K562 (cell line): Measurements from ENCODE around the gene IGF2R. TPM values are rescaled to one million over a fixed set of nuclear protein-coding genes. Genes with fewer than 3 reads are reported as not detected.

Source experiments
- ATAC-seq: fragments of 200-7000 bp; cut with Tn5 transposase; 3 replicates; pipeline ENCODE4 v1.9.1; 2020; ENCODE audit warnings: moderate library complexity
- BruUV-seq: library from RNA; stranded (reverse); fragments of 400-500 nt; replicated peaks from 2 replicates; lab custom pipeline; 2021; lab: Mats Ljungman, UMichigan
- CTCF ChIA-PET: fragments of 300-600 bp; formaldehyde crosslinking; extraction: SDS; loops from one replicate; lab custom pipeline; 2021; ENCODE audit warnings: low intra/inter-chr PET ratio; lab: Yijun Ruan, JAX
- POLR2A ChIA-PET: fragments of 300-600, 350-650 bp; sonication (Branson Sonifier 250); formaldehyde crosslinking; extraction: SDS; loops from one replicate; lab custom pipeline; 2021; ENCODE audit warnings: antibody characterized with exemption, inconsistent platforms; lab: Yijun Ruan, JAX
- DNase-seq, 4 experiments: peaks; one replicate each; pipeline versions ENCODE4 v3.0.0 to v3.0.0-alpha.2; 2011 to 2018; ENCODE audit warnings: low spot score in 3 of 4, mixed read lengths in 3 of 4; ENCODE audit errors: extremely low read depth in 1 of 4
- FAIRE-seq: peaks from 2 replicates; lab custom pipeline; 2011; peaks lifted over from hg19 to GRCh38; lab: Jason Lieb, UNC
- H2AFZ ChIP-seq: 2 replicates; pipeline ENCODE4 v1.6.0; 2011; ENCODE audit warnings: low read depth, low read length, control low read depth, inconsistent platforms
- H3K27ac ChIP-seq: fragments of 200-600 bp; 3 replicates; pipeline ENCODE4 v1.8.0; 2011; ENCODE audit warnings: low read depth, mild to moderate bottlenecking, control low read depth, inconsistent platforms, low read length, moderate library complexity, mixed read lengths; ENCODE audit errors: extremely low read depth
- H3K27me3 ChIP-seq, 2 experiments: fragments of 300-600 bp in 1 of 2; 2 replicates in 1 of 2; 3 replicates in 1 of 2; pipeline versions ENCODE4 v1.6.0 to v1.8.0; 2011; ENCODE audit warnings: inconsistent platforms in 2 of 2, low read length in 2 of 2, mild to moderate bottlenecking in 1 of 2, mixed read lengths in 1 of 2, moderate library complexity in 1 of 2; ENCODE audit not compliant: control insufficient read depth in 2 of 2, insufficient read depth in 2 of 2
- H3K36me3 ChIP-seq: fragments of 300-600 bp; 3 replicates; pipeline ENCODE4 v1.8.0; 2011; ENCODE audit warnings: mild to moderate bottlenecking, low read length, inconsistent platforms; ENCODE audit not compliant: control insufficient read depth, insufficient read depth
- H3K4me1 ChIP-seq, 2 experiments: fragments of 200-600 bp in 1 of 2; replicated peaks in 1 of 2; 2 replicates in 1 of 2; 3 replicates in 1 of 2; pipeline versions ENCODE4 v1.5.1 to v1.8.0; 2011; ENCODE audit warnings: inconsistent platforms in 2 of 2, low read length in 2 of 2, mild to moderate bottlenecking in 1 of 2, mixed read lengths in 1 of 2, moderate library complexity in 1 of 2; ENCODE audit not compliant: control insufficient read depth in 2 of 2, insufficient read depth in 2 of 2
- H3K4me2 ChIP-seq: 2 replicates; pipeline ENCODE4 v1.6.1; 2011; ENCODE audit warnings: low read length, control low read depth, inconsistent platforms, mixed read lengths; ENCODE audit not compliant: insufficient read depth
- H3K4me3 ChIP-seq: fragments of 200-600 bp; sonication (generic), shearing (Covaris generic); 2 replicates; pipeline ENCODE4 v1.5.1; 2016; ENCODE audit warnings: control low read depth, inconsistent platforms
- H3K79me2 ChIP-seq: fragments of 200-600 bp; 3 replicates; pipeline ENCODE4 v1.8.0; 2011; ENCODE audit warnings: low read length, inconsistent platforms; ENCODE audit not compliant: control insufficient read depth, insufficient read depth
- H3K9ac ChIP-seq, 2 experiments: 2 replicates each; pipeline versions ENCODE4 v1.6.0 to v1.6.1; 2011; ENCODE audit warnings: low read depth in 2 of 2, low read length in 2 of 2, control low read depth in 1 of 2, inconsistent platforms in 1 of 2, mild to moderate bottlenecking in 1 of 2, mixed read lengths in 1 of 2; ENCODE audit not compliant: insufficient read depth in 1 of 2
- H3K9me1 ChIP-seq: one replicate; pipeline ENCODE4 v1.6.0; 2011; ENCODE audit warnings: inconsistent platforms, mild to moderate bottlenecking, low read length, moderate library complexity; ENCODE audit not compliant: control insufficient read depth, insufficient read depth
- H3K9me3 ChIP-seq: replicated peaks from 2 replicates; pipeline ENCODE4 v1.5.1; 2011; ENCODE audit warnings: low read depth, low read length, inconsistent platforms; ENCODE audit not compliant: control insufficient read depth, insufficient read depth
- H4K20me1 ChIP-seq: replicated peaks from 2 replicates; pipeline ENCODE4 v1.6.1; 2011; ENCODE audit warnings: low read length, inconsistent platforms, mixed read lengths; ENCODE audit not compliant: control insufficient read depth, insufficient read depth
- BACH1 ChIP-seq: fragments of 200-800 bp; sonication (Bioruptor generic); IDR thresholded peaks from 2 replicates; pipeline ENCODE4 v1.6.1; 2016; ENCODE audit warnings: missing genetic modification characterization, missing compliant biosample characterization
- CHCHD3 ChIP-seq: fragments of 250-450 bp; sonication (Bioruptor Pico); IDR thresholded peaks from 2 replicates; pipeline ENCODE4 v2.1.2; 2022; ENCODE audit warnings: mild to moderate bottlenecking
- CSDE1 ChIP-seq, 2 experiments: fragments of 450-650 bp; IDR thresholded peaks; 2 replicates each; pipeline ENCODE4 v1.6.1; 2016; ENCODE audit warnings: mild to moderate bottlenecking in 1 of 2
- FOS ChIP-seq: IDR thresholded peaks from 3 replicates; pipeline ENCODE4 v1.6.1; 2011; ENCODE audit not compliant: insufficient read length; ENCODE audit errors: extremely low read depth
- MAFG ChIP-seq: fragments of 450-650 bp; conservative IDR thresholded peaks from 2 replicates; pipeline ENCODE4 v1.6.1; 2016; ENCODE audit warnings: missing genetic modification characterization, missing compliant biosample characterization
- MED1 ChIP-seq: sonication (generic); formaldehyde crosslinking; IDR thresholded peaks from 2 replicates; pipeline ENCODE4 v1.8.1; 2023; ENCODE audit warnings: missing genetic modification reagents, borderline replicate concordance
- NUFIP1 ChIP-seq: fragments of 450-650 bp; IDR thresholded peaks from 2 replicates; pipeline ENCODE4 v1.6.1; 2018; ENCODE audit not compliant: partially characterized antibody
- POLR2G ChIP-seq: fragments of 200-400 bp; formaldehyde crosslinking; IDR thresholded peaks from 2 replicates; pipeline ENCODE4 v1.6.1; 2017; ENCODE audit warnings: low read depth, mild to moderate bottlenecking, antibody characterized with exemption, low read length, moderate library complexity
- TEAD1 ChIP-seq, 2 experiments: fragments of 450-650 bp in 1 of 2; sonication (generic) in 1 of 2; formaldehyde crosslinking; IDR thresholded peaks; 2 replicates each; pipeline versions ENCODE4 v1.4.0 to v1.8.0; 2020 to 2022; ENCODE audit warnings: mild to moderate bottlenecking in 2 of 2, missing genetic modification reagents in 1 of 2
- U2AF1 ChIP-seq: fragments of 200-400 bp; formaldehyde crosslinking; optimal IDR thresholded peaks from 2 replicates; pipeline ENCODE3; 2017; ENCODE audit warnings: mild to moderate bottlenecking, low read depth, low read length, moderate library complexity
- U2AF2 ChIP-seq: fragments of 200-400 bp; formaldehyde crosslinking; optimal IDR thresholded peaks from 2 replicates; pipeline ENCODE3; 2017; ENCODE audit warnings: low read depth, mild to moderate bottlenecking, low read length
- ZNF174 ChIP-seq: fragments of 250-450 bp; sonication (Bioruptor Pico); IDR thresholded peaks from 2 replicates; pipeline ENCODE4 v1.4.0; 2020; ENCODE audit warnings: mild to moderate bottlenecking
- ZNF24 ChIP-seq: fragments of 450-650 bp; IDR thresholded peaks from 2 replicates; pipeline ENCODE4 v1.6.1; 2016
- ZNF584 ChIP-seq: fragments of 200-800 bp; sonication (Bioruptor generic); IDR thresholded peaks from 2 replicates; pipeline ENCODE4 v1.6.1; 2016; ENCODE audit warnings: low read depth, mild to moderate bottlenecking, missing genetic modification characterization, missing compliant biosample characterization
- WGBS: fragments of 100-300 bp; shearing (Covaris generic); methylation state at CpG from one replicate; pipeline ENCODE4 v1.1.6; 2016; ENCODE audit warnings: low coverage, mixed read lengths; ENCODE audit not compliant: insufficient coverage; ENCODE audit errors: missing lambda C conversion rate; 5-methylcytosine and 5-hydroxymethylcytosine counted together
- in situ Hi-C: fragments of 300-500 bp; cut with MboI; formaldehyde crosslinking; loops from 4 replicates; pipeline ENCODE4 v1.15.0; 2018; ENCODE audit warnings: inconsistent platforms, mixed read lengths
- intact Hi-C: fragments of 100-400 bp; cut with micrococcal nuclease; formaldehyde crosslinking; loops from 2 replicates; pipeline ENCODE4 v1.14.2; 2022
- polyA plus RNA-seq, 8 experiments: library from polyadenylated mRNA; depleted of rRNA in 4 of 8; stranded (reverse) in 5 of 8; unstranded in 3 of 8; fragments of >200 nt; fragmentation: Nextera tagmentation in 2 of 8; fragmentation: Illumina TruSeq in 1 of 8; extraction: Ambion mirVana in 2 of 8; extraction: Trizol in 1 of 8; gene quantifications; 2 replicates each; pipeline versions ENCODE4 v1.2.1 to v1.2.3, GENCODE V29; 2011 to 2014; ENCODE audit warnings: inconsistent platforms in 1 of 8, missing spikeins in 1 of 8
- total RNA-seq, 7 experiments: library from RNA; depleted of rRNA in 6 of 7; stranded (reverse); fragments of >200 nt in 6 of 7; fragmentation: Illumina TruSeq in 2 of 7; extraction: Trizol in 2 of 7; gene quantifications; 2 replicates each; pipeline versions ENCODE4 v1.2.1 to v1.2.3, GENCODE V29; 2011 to 2021; ENCODE audit warnings: low replicate concordance in 1 of 7
- TF ChIP-seq, protein P1 (sequence below): fragments of 250-450 bp; sonication (Bioruptor Pico); IDR thresholded peaks from 2 replicates; pipeline ENCODE4 v1.5.0; 2021

Gene IGF2R
- total and polyA plus RNA-seq, 9 of the 15 experiments (the other 6 are each of a cell fraction or from before 2014, with no cell fraction given), result 3.5 to 92.3 (median 34.5) TPM

DNA sequence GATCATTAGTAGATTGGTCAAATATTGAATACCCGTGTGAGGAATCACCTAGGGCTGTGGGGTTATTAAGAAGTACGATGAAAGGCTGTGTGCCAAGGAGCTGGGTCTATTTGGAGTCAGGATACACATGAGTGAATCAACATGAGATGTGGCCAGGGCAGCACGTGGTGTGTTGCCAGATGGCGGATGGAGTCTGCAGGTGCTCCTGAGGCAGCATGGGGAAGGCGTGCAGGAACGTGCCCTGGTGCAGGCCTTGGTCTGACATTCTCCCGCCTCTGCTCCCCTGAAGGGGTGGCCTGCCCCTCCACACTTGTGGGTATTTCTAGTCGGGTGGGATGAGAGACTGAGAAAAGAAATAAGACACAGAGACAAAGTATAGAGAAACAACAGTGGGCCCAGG is 113.7 kb downstream of the IGF2R start (continued):
- TF ChIP-seq MED1 (CRISPR knock-in tag), result no peak

- peaks cover 4% of the 10 kb centered on the region; the same call in 1 of the 2 replicates for H4K20me1 ChIP-seq
- no peaks in the 10 kb centered on the region for H3K79me2 ChIP-seq
- no peak overlapping the region for H3K9ac ChIP-seq
- H3K4me2 ChIP-seq, result no peak overlapping the region
- DNase-seq, result no peak
- no peak overlapping the region for H3K4me3 ChIP-seq
- no peak for FAIRE-seq
- H3K4me1 ChIP-seq, result no peaks in the 10 kb centered on the region
- intact Hi-C loops, result no loop called here
- H3K9me1 ChIP-seq, result no peaks in the 10 kb centered on the region
- 92% methylated on average over 18 of the region's 18 CpGs for WGBS
- H3K27ac ChIP-seq, result no peak overlapping the region
- BruUV-seq, result no TSS peak
- ATAC-seq, result no peak
- in situ Hi-C loops, result no loop called here
- POLR2A ChIA-PET, result no interaction called here
- CTCF ChIA-PET, result no interaction called here
- no peaks in the 10 kb centered on the region for H3K27me3 ChIP-seq
- H3K9me3 ChIP-seq, result no peaks in the 10 kb centered on the region
- H3K36me3 ChIP-seq, result peaks cover 94% of the 10 kb centered on the region
- no peak overlapping the region for H2AFZ ChIP-seq
- TF ChIP-seq NUFIP1 (no peak), ZNF24 (no peak), POLR2G (peak; percentile 18; the same call in 1 of the 2 replicates)
Observed at GRCh38 chr6:160084198-160084776, 115.4 kb downstream of the IGF2R start.

DNA sequence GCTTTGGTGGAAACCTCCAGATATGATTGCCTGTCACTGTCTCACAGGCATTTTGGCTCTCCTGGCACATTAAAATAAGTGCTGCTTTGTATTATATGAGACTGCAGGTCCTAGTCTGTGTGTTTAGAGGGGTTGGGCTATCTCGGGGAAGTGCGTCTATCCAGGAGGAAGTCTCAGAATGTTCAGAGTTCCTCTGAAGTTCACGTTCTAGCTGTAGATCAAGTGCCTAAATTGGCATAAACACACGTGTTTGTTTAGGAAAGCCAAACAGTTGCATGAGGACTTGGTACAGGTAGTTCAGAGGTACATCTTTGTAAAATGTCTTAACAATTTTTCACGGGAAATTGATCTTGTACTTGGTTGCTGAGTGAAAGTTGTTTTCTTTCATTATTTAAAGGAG is 116.3 kb downstream of the IGF2R start:
- H3K36me3 ChIP-seq, result peaks cover 94% of the 10 kb centered on the region
- no peaks in the 10 kb centered on the region for H3K9me1 ChIP-seq
- no peak overlapping the region for H3K4me3 ChIP-seq
- no peak for FAIRE-seq
- H2AFZ ChIP-seq, result no peak overlapping the region
- H3K4me2 ChIP-seq, result no peak overlapping the region
- intact Hi-C loops (loop anchor here (5.0 kb wide), 1 partner anchor 372 kb away; no protein-coding TSS in a partner anchor), in situ Hi-C loops (no loop called here)
- H3K9ac ChIP-seq, result no peak overlapping the region
- H4K20me1 ChIP-seq, result peaks cover 4% of the 10 kb centered on the region; the same call in 1 of the 2 replicates
- no peaks in the 10 kb centered on the region for H3K27me3 ChIP-seq
- H3K27ac ChIP-seq, result no peak overlapping the region
- POLR2A ChIA-PET, result no interaction called here
- WGBS, result 84% methylated on average over 5 of the region's 5 CpGs
- H3K79me2 ChIP-seq, result no peaks in the 10 kb centered on the region
- ATAC-seq, result no peak
- DNase-seq, result no peak
- H3K9me3 ChIP-seq, result no peaks in the 10 kb centered on the region
- CTCF ChIA-PET, result no interaction called here
- H3K4me1 ChIP-seq, result no peaks in the 10 kb centered on the region
- no TSS peak for BruUV-seq
- TF ChIP-seq MAFG (tag) (no peak), ZNF174 (CRISPR knock-in tag) (no peak), BACH1 (no peak), CHCHD3 (CRISPR knock-in tag) (no peak), CSDE1 (IDR thresholded peaks at IDR 0.05) (no peak), FOS (no peak), ZNF584 (CRISPR knock-in tag) (no peak), U2AF2 (no peak), TEAD1 (CRISPR knock-in tag; IDR thresholded peaks at IDR 0.05) (no peak), U2AF1 (no peak)
- TF ChIP-seq, protein P1, sequence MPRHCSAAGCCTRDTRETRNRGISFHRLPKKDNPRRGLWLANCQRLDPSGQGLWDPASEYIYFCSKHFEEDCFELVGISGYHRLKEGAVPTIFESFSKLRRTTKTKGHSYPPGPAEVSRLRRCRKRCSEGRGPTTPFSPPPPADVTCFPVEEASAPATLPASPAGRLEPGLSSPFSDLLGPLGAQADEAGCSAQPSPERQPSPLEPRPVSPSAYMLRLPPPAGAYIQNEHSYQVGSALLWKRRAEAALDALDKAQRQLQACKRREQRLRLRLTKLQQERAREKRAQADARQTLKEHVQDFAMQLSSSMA (CRISPR knock-in tag), result no peak
